Thoracic aorta (tissue), 2 donors: Measurements from ENCODE around the gene SYK. TPM values are rescaled to one million over a fixed set of nuclear protein-coding genes. Genes with fewer than 3 reads are reported as not detected.

Experiments
- ATAC-seq: fragments of 150-250 bp; one replicate; pipeline ENCODE4 v1.8.0; 2017; ENCODE audit warnings: low read depth; ENCODE audit not compliant: insufficient number of reproducible peaks, low FRiP score
- DNase-seq: peaks from one replicate; pipeline ENCODE4 v3.0.0-alpha.2; 2020; ENCODE audit warnings: low spot score
- H3K27ac ChIP-seq, 2 donors: fragments of 200-600 bp; sonication (generic); 1 replicate in 1 of 2; 2 replicates in 1 of 2; pipeline ENCODE4 v1.5.1; 2016; ENCODE audit warnings: mild to moderate bottlenecking in 2 of 2, moderate library complexity in 2 of 2
- H3K27me3 ChIP-seq: fragments of 200-600 bp; sonication (generic); replicated peaks from 2 replicates; pipeline ENCODE4 v1.6.0; 2016; ENCODE audit warnings: mild to moderate bottlenecking; ENCODE audit not compliant: insufficient read depth
- H3K36me3 ChIP-seq: fragments of 200-600 bp; sonication (generic); one replicate; pipeline ENCODE4 v1.5.1; 2016
- H3K4me1 ChIP-seq, 2 donors: fragments of 200-600 bp; sonication (generic); 1 replicate in 1 of 2; 2 replicates in 1 of 2; pipeline versions ENCODE4 v1.5.1 to v1.6.0; 2016; ENCODE audit warnings: low read depth in 2 of 2, mild to moderate bottlenecking in 1 of 2; ENCODE audit not compliant: control insufficient read depth in 1 of 2
- H3K4me3 ChIP-seq: fragments of 200-600 bp; sonication (generic); 2 replicates; pipeline ENCODE4 v1.5.1; 2016; ENCODE audit warnings: mild to moderate bottlenecking
- H3K9me3 ChIP-seq: fragments of 200-600 bp; sonication (generic); 2 replicates; pipeline ENCODE4 v1.5.1; 2016
- CTCF ChIP-seq: fragments of 200-600 bp; sonication (generic); IDR thresholded peaks from one replicate; pipeline ENCODE4 v1.5.1; 2019; ENCODE audit warnings: antibody characterized with exemption
- total RNA-seq, 2 donors: library from RNA; depleted of rRNA; stranded (reverse); fragments of >200 nt; gene quantifications; one replicate each; pipeline versions ENCODE4 v1.1.0 to v1.2.3, GENCODE V29; 2016

SYK gene
- total RNA-seq, 2 donors from 2014 or later = 18.1 to 23.3 TPM

- Histone ChIP-seq H3K4me3 (peak overlapping the region; percentile 21), H3K9me3 (no peaks in the 10 kb centered on the region), H3K27me3 (no peaks in the 10 kb centered on the region), H3K36me3 (no peaks in the 10 kb centered on the region), H3K4me1 (peaks cover 0 to 6% of the 10 kb centered on the region in 2 donors), H3K27ac (no peak overlapping the region)
- ATAC-seq = no peak
- TF ChIP-seq CTCF = no peak
- DNase-seq = no peak
Observed at GRCh38 chr9:90803860-90804593, 2.4 kb downstream of the SYK start.

GRCh38 chr9:90805006-90805996 lies 3.7 kb downstream of the SYK start:
- no peak overlapping the region for H3K4me3 ChIP-seq
- no peak for DNase-seq
- H3K4me1 ChIP-seq = peaks cover 0 to 6% of the 10 kb centered on the region in 2 donors
- no peaks in the 10 kb centered on the region for H3K27me3 ChIP-seq
- no peaks in the 10 kb centered on the region for H3K9me3 ChIP-seq
- H3K27ac ChIP-seq = no peak overlapping the region
- no peaks in the 10 kb centered on the region for H3K36me3 ChIP-seq
- TF ChIP-seq CTCF = no peak
- no peak for ATAC-seq

- no peak overlapping the region for H3K4me3 ChIP-seq
- no peak for ATAC-seq
Observed at GRCh38 chr9:90807006-90807405, 5.4 kb downstream of the SYK start.

GRCh38 chr9:90808398-90808797 lies 6.8 kb downstream of the SYK start:
- no peaks in the 10 kb centered on the region for H3K9me3 ChIP-seq
- ATAC-seq (no peak), DNase-seq (no peak)
- no peaks in the 10 kb centered on the region for H3K4me1 ChIP-seq
- TF ChIP-seq CTCF = no peak
- no peaks in the 10 kb centered on the region for H3K36me3 ChIP-seq
- H3K4me3 ChIP-seq = no peak overlapping the region
- no peak overlapping the region for H3K27ac ChIP-seq
- no peaks in the 10 kb centered on the region for H3K27me3 ChIP-seq

More at GRCh38 chr9:90807006-90807405, 5.4 kb downstream of the SYK start:
- Histone ChIP-seq H3K27me3 (no peaks in the 10 kb centered on the region), H3K36me3 (no peaks in the 10 kb centered on the region), H3K9me3 (no peaks in the 10 kb centered on the region), H3K4me1 (no peaks in the 10 kb centered on the region), H3K27ac (no peak overlapping the region)
- no peak for TF ChIP-seq CTCF
- no peak for DNase-seq
